WERI-Rb-1 (cell line): ENCODE results near the gene MSMB.
"Not testable (repeated sequence)": the region's sequence is repeated elsewhere in the genome, so short reads cannot be mapped to it uniquely, and the experiment has no call there.

Source experiments
- DNase-seq: peaks from one replicate; pipeline ENCODE4 v3.0.0-alpha.2; 2020
- H3K27ac ChIP-seq: fragments of 250-450 bp; sonication (Bioruptor Pico); 2 replicates; pipeline ENCODE4 v1.5.1; 2020; ENCODE audit warnings: mild to moderate bottlenecking, moderate library complexity
- H3K27me3 ChIP-seq: fragments of 250-450 bp; sonication (Bioruptor Pico); 2 replicates; pipeline ENCODE4 v1.5.1; 2021; ENCODE audit warnings: mild to moderate bottlenecking, low read depth, moderate library complexity; ENCODE audit not compliant: insufficient read depth, severe bottlenecking
- H3K36me3 ChIP-seq: fragments of 250-450 bp; sonication (Bioruptor Pico); 2 replicates; pipeline ENCODE4 v1.5.1; 2020; ENCODE audit warnings: mild to moderate bottlenecking, moderate library complexity
- H3K4me3 ChIP-seq: 2 replicates; pipeline ENCODE4 v1.5.1; 2011; ENCODE audit warnings: low read depth, mild to moderate bottlenecking, control low read depth, low read length
- H3K9me3 ChIP-seq: fragments of 250-450 bp; sonication (Bioruptor Pico); 2 replicates; pipeline ENCODE4 v1.5.1; 2021; ENCODE audit warnings: mild to moderate bottlenecking, moderate library complexity; ENCODE audit not compliant: severe bottlenecking
- CTCF ChIP-seq: IDR thresholded peaks from 2 replicates; pipeline ENCODE4 v1.5.1; 2011; ENCODE audit warnings: low read depth, mild to moderate bottlenecking, control low read depth, inconsistent platforms, low read length

Gene MSMB

GRCh38 chr10:46046261-46046660, at the start of gene MSMB:
Gene MSMB, minus strand, starts transcription at chr10:46046269. Its CDS starts 32 bp downstream, at chr10:46046237.
- H3K27ac ChIP-seq: no peak within 1 kb of the TSS
- TF ChIP-seq CTCF: no peak
- no peaks in the 10 kb centered on the region for H3K27me3 ChIP-seq
- H3K36me3 ChIP-seq: no peaks in the 10 kb centered on the region
- DNase-seq: no peak
- no peaks in the 10 kb centered on the region for H3K9me3 ChIP-seq
- no peak within 1 kb of the TSS for H3K4me3 ChIP-seq

GRCh38 chr10:46094931-46095750, 49.1 kb upstream of the MSMB start:
- Histone ChIP-seq H3K27ac (no peak overlapping the region), H3K36me3 (no peaks in the 10 kb centered on the region), H3K27me3 (no peaks in the 10 kb centered on the region), H3K4me3 (no peak overlapping the region), H3K9me3 (no peaks in the 10 kb centered on the region)
- no peak for DNase-seq
- no peak for TF ChIP-seq CTCF

GRCh38 chr10:46094197-46094500, 48.1 kb upstream of the MSMB start:
- no peaks in the 10 kb centered on the region for H3K27me3 ChIP-seq
- no peak for TF ChIP-seq CTCF
- no peaks in the 10 kb centered on the region for H3K36me3 ChIP-seq
- no peaks in the 10 kb centered on the region for H3K9me3 ChIP-seq
- no peak for DNase-seq
- no peak overlapping the region for H3K4me3 ChIP-seq
- H3K27ac ChIP-seq: no peak overlapping the region

- H3K4me3 ChIP-seq, H3K9me3 ChIP-seq, H3K27me3 ChIP-seq, H3K27ac ChIP-seq, H3K36me3 ChIP-seq, DNase-seq: not testable (repeated sequence)
Observed at GRCh38 chr10:46093316-46094196, 47.5 kb upstream of the MSMB start.

- DNase-seq: no peak
- Histone ChIP-seq H3K9me3 (no peaks in the 10 kb centered on the region), H3K27me3 (no peaks in the 10 kb centered on the region), H3K36me3 (no peaks in the 10 kb centered on the region), H3K4me3 (no peak overlapping the region), H3K27ac (no peak overlapping the region)
- TF ChIP-seq CTCF: no peak
Observed at GRCh38 chr10:46092524-46093081, 46.5 kb upstream of the MSMB start.

GRCh38 chr10:46091828-46092523, 45.9 kb upstream of the MSMB start:
- TF ChIP-seq CTCF: no peak
- Histone ChIP-seq H3K27ac (no peak overlapping the region), H3K36me3 (no peaks in the 10 kb centered on the region), H3K27me3 (no peaks in the 10 kb centered on the region), H3K4me3 (no peak overlapping the region), H3K9me3 (no peaks in the 10 kb centered on the region)
- DNase-seq: peak; percentile 25
